SK-N-SH (cell line): ENCODE results near the gene SSTR4. TPM values are rescaled to one million over a fixed set of nuclear protein-coding genes. Genes with fewer than 3 reads are reported as not detected.

Experiments
- CTCF ChIA-PET: fragments of 300-600, 350-600 bp; formaldehyde crosslinking; extraction: SDS; loops from one replicate; lab custom pipeline; 2021; lab: Yijun Ruan, JAX
- POLR2A ChIA-PET: fragments of 350-600 bp; sonication (Branson Sonifier 250); formaldehyde crosslinking; extraction: SDS; loops from one replicate; lab custom pipeline; 2020; ENCODE audit warnings: antibody characterized with exemption, inconsistent platforms; lab: Yijun Ruan, JAX
- DNase-seq: peaks from one replicate; pipeline ENCODE4 v3.0.0; 2012
- H2AFZ ChIP-seq: fragments of 200-600 bp; sonication (generic); 2 replicates; pipeline ENCODE4 v1.8.1; 2016; ENCODE audit warnings: antibody characterized with exemption, mild to moderate bottlenecking, low read depth
- H3F3A ChIP-seq: fragments of 200-600 bp; sonication (generic); replicated peaks from 2 replicates; pipeline ENCODE3; 2016; ENCODE audit warnings: antibody characterized with exemption, mild to moderate bottlenecking; ENCODE audit not compliant: insufficient read depth
- H3K27ac ChIP-seq, 2 experiments: fragments of 200-500 bp in 1 of 2; fragments of 200-600 bp in 1 of 2; sonication (Bioruptor generic) in 1 of 2; sonication (generic), shearing (Covaris generic) in 1 of 2; 2 replicates each; pipeline versions ENCODE4 v1.5.1 to v1.6.1; 2014 to 2016; ENCODE audit warnings: low read depth in 2 of 2, inconsistent platforms in 1 of 2, low read length in 1 of 2, mild to moderate bottlenecking in 1 of 2, mixed read lengths in 1 of 2
- H3K27me3 ChIP-seq: fragments of 200-600 bp; sonication (generic), shearing (Covaris generic); 2 replicates; pipeline ENCODE4 v1.6.1; 2016; ENCODE audit warnings: mixed run types; ENCODE audit not compliant: insufficient read depth
- H3K36me3 ChIP-seq, 2 experiments: fragments of 200-500 bp in 1 of 2; fragments of 200-600 bp in 1 of 2; sonication (Bioruptor generic) in 1 of 2; sonication (generic) in 1 of 2; replicated peaks in 1 of 2; 2 replicates each; pipeline versions ENCODE3 to v1.5.1; 2014 to 2016; ENCODE audit warnings: low read length in 1 of 2, mild to moderate bottlenecking in 1 of 2; ENCODE audit not compliant: insufficient read depth in 2 of 2, control insufficient read depth in 1 of 2
- H3K4me1 ChIP-seq, 2 experiments: fragments of 200-500 bp in 1 of 2; fragments of 200-600 bp in 1 of 2; sonication (Bioruptor generic) in 1 of 2; sonication (generic), shearing (Covaris generic) in 1 of 2; 2 replicates each; pipeline versions ENCODE4 v1.5.1 to v1.6.1; 2014 to 2016; ENCODE audit warnings: low read depth in 1 of 2, low read length in 1 of 2, mixed run types in 1 of 2; ENCODE audit not compliant: insufficient read depth in 2 of 2, control insufficient read depth in 1 of 2
- H3K4me2 ChIP-seq: fragments of 200-600 bp; sonication (generic), shearing (Covaris generic); 2 replicates; pipeline ENCODE4 v1.6.1; 2017; ENCODE audit warnings: mixed run types
- H3K4me3 ChIP-seq, 2 experiments: fragments of 200-500 bp in 1 of 2; fragments of 200-600 bp in 1 of 2; sonication (Bioruptor generic) in 1 of 2; sonication (generic), shearing (Covaris generic) in 1 of 2; 2 replicates each; pipeline versions ENCODE4 v1.5.1 to v1.8.1; 2014 to 2016; ENCODE audit warnings: low read depth in 2 of 2, inconsistent platforms in 1 of 2, low read length in 1 of 2, mild to moderate bottlenecking in 1 of 2, mixed read lengths in 1 of 2, moderate library complexity in 1 of 2
- H3K79me2 ChIP-seq: fragments of 200-600 bp; sonication (generic); 2 replicates; pipeline ENCODE4 v1.8.1; 2017; ENCODE audit warnings: mild to moderate bottlenecking; ENCODE audit not compliant: insufficient read depth
- H3K9ac ChIP-seq: fragments of 200-600 bp; sonication (generic); 2 replicates; pipeline ENCODE4 v1.6.1; 2017; ENCODE audit warnings: mixed run types
- H3K9me2 ChIP-seq: fragments of 200-600 bp; sonication (generic); 2 replicates; pipeline ENCODE4 v1.6.1; 2017; ENCODE audit warnings: mixed run types
- H3K9me3 ChIP-seq: fragments of 200-600 bp; sonication (generic); 2 replicates; pipeline ENCODE4 v1.6.1; 2017; ENCODE audit warnings: mixed run types, mild to moderate bottlenecking, moderate library complexity
- H4K20me1 ChIP-seq: fragments of 200-600 bp; sonication (generic); 2 replicates; pipeline ENCODE4 v1.6.1; 2017; ENCODE audit warnings: mild to moderate bottlenecking, mixed run types; ENCODE audit not compliant: insufficient read depth
- EP300 ChIP-seq, 2 experiments: IDR thresholded peaks; 2 replicates each; pipeline versions ENCODE4 v1.4.0 to v1.6.1; 2012; ENCODE audit warnings: borderline replicate concordance in 1 of 2, low read depth in 1 of 2, low read length in 1 of 2
- FOSL2 ChIP-seq: IDR thresholded peaks from 2 replicates; pipeline ENCODE4 v1.4.0; 2012; ENCODE audit warnings: low read depth, mild to moderate bottlenecking, moderate library complexity, borderline replicate concordance
- FOXM1 ChIP-seq: IDR thresholded peaks from 2 replicates; pipeline ENCODE4 v1.4.0; 2012; ENCODE audit warnings: low read depth, mild to moderate bottlenecking
- GABPA ChIP-seq: IDR thresholded peaks from 2 replicates; pipeline ENCODE4 v1.4.0; 2012; ENCODE audit warnings: low read depth, mild to moderate bottlenecking
- IRF3 ChIP-seq: fragments of 150-350 bp; IDR thresholded peaks from 2 replicates; pipeline ENCODE4 v1.6.1; 2016; ENCODE audit warnings: mild to moderate bottlenecking, low read depth, low read length
- JUND ChIP-seq: IDR thresholded peaks from 2 replicates; pipeline ENCODE4 v1.4.0; 2012
- MAX ChIP-seq: IDR thresholded peaks from 2 replicates; pipeline ENCODE4 v1.4.0; 2012; ENCODE audit warnings: low read depth
- MXI1 ChIP-seq: IDR thresholded peaks from 2 replicates; pipeline ENCODE4 v1.6.1; 2012; ENCODE audit warnings: mild to moderate bottlenecking, low read depth, low read length, improper control_type of control experiment
- NFIC ChIP-seq: IDR thresholded peaks from 2 replicates; pipeline ENCODE4 v1.4.0; 2012; ENCODE audit warnings: borderline replicate concordance
- PBX3 ChIP-seq: IDR thresholded peaks from 2 replicates; pipeline ENCODE4; 2012
- RAD21 ChIP-seq: IDR thresholded peaks from 2 replicates; pipeline ENCODE4 v1.6.1; 2012; ENCODE audit warnings: mild to moderate bottlenecking, low read length
- RFX5 ChIP-seq: IDR thresholded peaks from 2 replicates; pipeline ENCODE4 v1.6.1; 2012; ENCODE audit warnings: mild to moderate bottlenecking, improper control_type of control experiment, low read length
- RXRA ChIP-seq: IDR thresholded peaks from 2 replicates; pipeline ENCODE4 v1.4.0; 2012; ENCODE audit warnings: low read depth, mild to moderate bottlenecking, borderline replicate concordance
- SIN3A ChIP-seq: IDR thresholded peaks from 2 replicates; pipeline ENCODE4 v1.6.1; 2012; ENCODE audit warnings: low read depth, mild to moderate bottlenecking, low read length, moderate library complexity, borderline replicate concordance
- SMC3 ChIP-seq: IDR thresholded peaks from 2 replicates; pipeline ENCODE4 v1.6.1; 2012; ENCODE audit warnings: low read depth, low read length, improper control_type of control experiment
- TEAD4 ChIP-seq: IDR thresholded peaks from 2 replicates; pipeline ENCODE4 v1.4.0; 2012; ENCODE audit warnings: mild to moderate bottlenecking, borderline replicate concordance; ENCODE audit not compliant: insufficient read depth
- YY1 ChIP-seq: IDR thresholded peaks from 2 replicates; pipeline ENCODE4 v1.4.0; 2012; ENCODE audit warnings: low read depth, mild to moderate bottlenecking
- ZBTB33 ChIP-seq: IDR thresholded peaks from 2 replicates; pipeline ENCODE4 v1.4.0; 2012; ENCODE audit warnings: low read depth, borderline replicate concordance
- polyA plus RNA-seq, 3 experiments: library from polyadenylated mRNA; depleted of rRNA; stranded (reverse); fragments of >200 nt; gene quantifications; 2 replicates each; pipeline ENCODE4 v1.2.3, GENCODE V29; 2012

SSTR4 gene
- polyA plus RNA-seq, 1 of the 3 experiments (the other 2 are of a cell fraction), result not detected

DNA sequence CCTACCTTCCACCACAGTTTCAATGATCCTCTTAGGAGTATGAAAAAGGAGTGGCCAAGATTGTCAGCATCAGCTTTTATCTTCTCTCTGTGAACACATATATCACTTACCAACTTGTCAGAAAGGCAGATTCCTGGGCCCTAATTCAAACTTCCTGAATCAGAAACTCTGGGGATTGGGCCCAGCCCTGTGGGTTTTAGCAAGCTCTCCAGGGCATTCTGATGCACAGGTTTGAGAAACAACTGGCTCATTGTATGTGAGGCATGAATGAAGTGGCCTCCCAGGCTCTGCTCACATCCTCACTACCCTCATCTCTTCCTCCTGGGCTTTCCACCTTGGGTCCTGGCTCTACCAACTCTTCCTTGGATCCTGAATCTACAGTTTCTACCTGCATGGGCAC lies 27.5 kb downstream of the SSTR4 start:
- Histone ChIP-seq H3K36me3 (no peaks in the 10 kb centered on the region), H3K9ac (no peak overlapping the region), H3K4me3 (no peak overlapping the region), H3K9me3 (no peaks in the 10 kb centered on the region), H2AFZ (no peak overlapping the region), H3K9me2 (no peaks in the 10 kb centered on the region), H3K4me2 (no peak overlapping the region), H4K20me1 (no peaks in the 10 kb centered on the region), H3K79me2 (no peaks in the 10 kb centered on the region), H3K4me1 (no peaks in the 10 kb centered on the region), H3K27ac (no peak overlapping the region), H3F3A (no peaks in the 10 kb centered on the region), H3K27me3 (peaks cover 29% of the 10 kb centered on the region; the same call in 1 of the 2 replicates)
- TF ChIP-seq ZBTB33 (no peak), NFIC (no peak), YY1 (no peak), FOXM1 (no peak), MXI1 (no peak), RAD21 (no peak), JUND (no peak), EP300 (IDR thresholded peaks at IDR 0.05; ENCODE audit: borderline replicate concordance in 1 of 2, low read depth in 1 of 2, low read length in 1 of 2) (no peak), IRF3 (no peak), SIN3A (no peak), PBX3 (no peak), RFX5 (no peak), MAX (no peak), TEAD4 (no peak), FOSL2 (no peak), SMC3 (no peak), GABPA (no peak), RXRA (no peak)
- ChIA-PET CTCF (no interaction called here), POLR2A (no interaction called here)
- no peak for DNase-seq
